PC-9 (cell line): ENCODE measurements around the gene ITPKB. TPM values are rescaled to one million over a fixed set of nuclear protein-coding genes. Genes with fewer than 3 reads are reported as not detected.

ENCODE experiments used
- BruUV-seq: library from RNA; stranded (reverse); fragments of 400-500 nt; replicated peaks from 2 replicates; lab custom pipeline; 2021; lab: Mats Ljungman, UMichigan
- CTCF ChIA-PET: fragments of 300-600 bp; sonication (Branson Sonifier 250); formaldehyde crosslinking; loops from one replicate; lab custom pipeline; 2022; ENCODE audit warnings: antibody characterized with exemption; lab: Charles Lee
- POLR2A ChIA-PET: fragments of 300-600 bp; sonication (Branson Sonifier 250); formaldehyde crosslinking; loops from one replicate; lab custom pipeline; 2022; ENCODE audit warnings: antibody characterized with exemption; ENCODE audit not compliant: unreplicated experiment; lab: Charles Lee
- DNase-seq, 2 experiments: peaks; one replicate each; pipeline versions ENCODE4 v3.0.0 to v3.0.0-alpha.2; 2015 to 2022; ENCODE audit warnings: mixed read lengths in 1 of 2
- H2AFZ ChIP-seq: fragments of 200-600 bp; sonication (generic); 2 replicates; pipeline ENCODE4 v1.8.1; 2017; ENCODE audit warnings: antibody characterized with exemption
- H3F3A ChIP-seq: fragments of 200-600 bp; sonication (generic); 2 replicates; pipeline ENCODE4 v1.8.1; 2017; ENCODE audit warnings: antibody characterized with exemption, mild to moderate bottlenecking, low read depth; ENCODE audit not compliant: insufficient read depth
- H3K27ac ChIP-seq: fragments of 200-600 bp; sonication (generic); 2 replicates; pipeline ENCODE4 v1.6.1; 2016; ENCODE audit warnings: mixed run types
- H3K27me3 ChIP-seq: fragments of 200-600 bp; sonication (generic); 2 replicates; pipeline ENCODE4 v1.6.1; 2016; ENCODE audit warnings: low read depth, mixed run types; ENCODE audit not compliant: insufficient read depth
- H3K36me3 ChIP-seq: fragments of 200-600 bp; sonication (generic); 2 replicates; pipeline ENCODE4 v1.6.1; 2016; ENCODE audit warnings: low read depth, mixed run types
- H3K4me1 ChIP-seq: fragments of 200-600 bp; sonication (generic); replicated peaks from 2 replicates; pipeline ENCODE4 v1.6.1; 2016; ENCODE audit warnings: mixed run types; ENCODE audit not compliant: insufficient read depth
- H3K4me2 ChIP-seq: fragments of 200-600 bp; sonication (generic); 2 replicates; pipeline ENCODE4 v1.6.1; 2017; ENCODE audit warnings: mixed run types
- H3K4me3 ChIP-seq: fragments of 200-600 bp; sonication (generic); 2 replicates; pipeline ENCODE4 v1.6.1; 2016; ENCODE audit warnings: mixed run types
- H3K79me2 ChIP-seq: fragments of 200-600 bp; sonication (generic); 2 replicates; pipeline ENCODE4 v1.6.1; 2017; ENCODE audit warnings: low read depth, mixed run types
- H3K9me2 ChIP-seq: fragments of 200-600 bp; sonication (generic); 2 replicates; pipeline ENCODE4 v1.8.1; 2017; ENCODE audit warnings: mild to moderate bottlenecking; ENCODE audit not compliant: insufficient read depth
- H3K9me3 ChIP-seq: fragments of 200-600 bp; sonication (generic); 2 replicates; pipeline ENCODE4 v1.8.1; 2016; ENCODE audit warnings: low read depth; ENCODE audit not compliant: insufficient read depth
- H4K20me1 ChIP-seq: fragments of 200-600 bp; sonication (generic); 2 replicates; pipeline ENCODE4 v1.8.1; 2017; ENCODE audit not compliant: insufficient read depth
- CTCF ChIP-seq: fragments of 200-600 bp; sonication (generic); conservative IDR thresholded peaks from 2 replicates; pipeline ENCODE4 v1.6.1; 2017; ENCODE audit warnings: mixed run types, antibody characterized with exemption, mild to moderate bottlenecking, moderate library complexity
- EZH2 ChIP-seq: fragments of 200-600 bp; sonication (generic); IDR thresholded peaks from 2 replicates; pipeline ENCODE4 v1.8.0; 2017; ENCODE audit warnings: antibody characterized with exemption, low read depth
- intact Hi-C: fragments of 100-400 bp; cut with micrococcal nuclease; formaldehyde crosslinking; loops from one replicate; pipeline ENCODE4 v1.10.0; 2022; ENCODE audit not compliant: unreplicated experiment
- total RNA-seq: library from RNA; stranded (reverse); gene quantifications from 2 replicates; pipeline ENCODE4 v1.2.3, GENCODE V29; 2021

The ITPKB gene
- total RNA-seq, 1 experiment from 2014 or later, result 13.4 TPM

- peaks cover 3% of the 10 kb centered on the region; the same call in 1 of the 2 replicates for H4K20me1 ChIP-seq
- no peak overlapping the region for H3K27ac ChIP-seq
- TF ChIP-seq EZH2 (no peak), CTCF (0 out of 2 replicates have a peak, but pooled peaks have one; percentile 25)
- DNase-seq, result no peak
- H2AFZ ChIP-seq, result no peak overlapping the region
- H3F3A ChIP-seq, result no peaks in the 10 kb centered on the region
- H3K27me3 ChIP-seq, result no peaks in the 10 kb centered on the region
- POLR2A ChIA-PET, result no interaction called here
- H3K4me3 ChIP-seq, result no peak overlapping the region
- no peaks in the 10 kb centered on the region for H3K4me1 ChIP-seq
- intact Hi-C loops, result no loop called here
- no peaks in the 10 kb centered on the region for H3K9me2 ChIP-seq
- no TSS peak for BruUV-seq
- CTCF ChIA-PET, result interaction anchor here (0.6 kb wide), 1 partner anchor 381 kb away, joined by 3 read pairs; no protein-coding TSS in a partner anchor
- H3K4me2 ChIP-seq, result no peak overlapping the region
- H3K9me3 ChIP-seq, result no peaks in the 10 kb centered on the region
- no peaks in the 10 kb centered on the region for H3K79me2 ChIP-seq
- no peaks in the 10 kb centered on the region for H3K36me3 ChIP-seq
These were observed 51.7 kb downstream of the ITPKB start for GRCh38 chr1:226687426-226687825.

- no peak overlapping the region for H3K4me2 ChIP-seq
- H3K9me2 ChIP-seq, result no peaks in the 10 kb centered on the region
- CTCF ChIA-PET, result interaction anchor here (0.6 kb wide), 1 partner anchor 380 kb away, joined by 3 read pairs; no protein-coding TSS in a partner anchor
- TF ChIP-seq CTCF, result no peak
- TF ChIP-seq EZH2, result no peak
- H3K79me2 ChIP-seq, result no peaks in the 10 kb centered on the region
- H2AFZ ChIP-seq, result no peak overlapping the region
- H3K27me3 ChIP-seq, result no peaks in the 10 kb centered on the region
- peaks cover 3% of the 10 kb centered on the region; the same call in 1 of the 2 replicates for H4K20me1 ChIP-seq
- H3F3A ChIP-seq, result no peaks in the 10 kb centered on the region
- no peak overlapping the region for H3K27ac ChIP-seq
- no peaks in the 10 kb centered on the region for H3K36me3 ChIP-seq
- H3K4me3 ChIP-seq, result no peak overlapping the region
- POLR2A ChIA-PET, result no interaction called here
- no peak for DNase-seq
- intact Hi-C loops, result no loop called here
- no peaks in the 10 kb centered on the region for H3K4me1 ChIP-seq
- BruUV-seq, result no TSS peak
- no peaks in the 10 kb centered on the region for H3K9me3 ChIP-seq
These were observed 52.3 kb downstream of the ITPKB start for GRCh38 chr1:226686440-226687425.

GRCh38 chr1:226685196-226685820 lies 53.8 kb downstream of the ITPKB start:
- DNase-seq, result no peak
- Histone ChIP-seq H3K4me1 (no peaks in the 10 kb centered on the region), H3K79me2 (no peaks in the 10 kb centered on the region), H3K9me3 (no peaks in the 10 kb centered on the region), H3K27ac (no peak overlapping the region), H4K20me1 (peaks cover 3% of the 10 kb centered on the region; the same call in 1 of the 2 replicates), H3K27me3 (no peaks in the 10 kb centered on the region), H3K4me3 (no peak overlapping the region), H3K9me2 (no peaks in the 10 kb centered on the region), H3K36me3 (no peaks in the 10 kb centered on the region), H3K4me2 (no peak overlapping the region), H2AFZ (no peak overlapping the region), H3F3A (no peaks in the 10 kb centered on the region)
- ChIA-PET CTCF (no interaction called here), POLR2A (interaction anchor here (0.6 kb wide), 1 partner anchor 625 kb away, joined by 8 read pairs; no protein-coding TSS in a partner anchor)
- no peak for TF ChIP-seq CTCF
- TF ChIP-seq EZH2, result no peak
- intact Hi-C loops, result no loop called here
- no TSS peak for BruUV-seq
